HEK293 (cell line): ENCODE data around the gene IQSEC1.
A peak's percentile ranks its signal among the peaks of the same experiment; 100 is the strongest.

Experiments
- CTCF ChIA-PET: fragments of 350-600 bp; formaldehyde crosslinking; extraction: SDS; loops from one replicate; lab custom pipeline; 2021; ENCODE audit warnings: antibody characterized with exemption; lab: Yijun Ruan, JAX
- POLR2A ChIA-PET: fragments of 300-600 bp; formaldehyde crosslinking; extraction: SDS; loops from one replicate; lab custom pipeline; 2020; ENCODE audit warnings: antibody characterized with exemption, inconsistent platforms; lab: Yijun Ruan, JAX
- H3K27ac ChIP-seq: fragments of 200-500 bp; sonication (Bioruptor generic); 2 replicates; pipeline ENCODE4 v1.5.1; 2014; ENCODE audit warnings: low read depth, low read length, control low read depth, inconsistent platforms; ENCODE audit errors: extremely low read depth
- H3K36me3 ChIP-seq, 2 experiments: fragments of 200-500 bp in 1 of 2; sonication (Bioruptor generic) in 1 of 2; 1 replicate in 1 of 2; 2 replicates in 1 of 2; pipeline ENCODE4 v1.5.1; 2014 to 2017; ENCODE audit warnings: inconsistent platforms in 2 of 2, low read length in 2 of 2; ENCODE audit not compliant: control insufficient read depth in 2 of 2, insufficient read depth in 1 of 2
- H3K4me1 ChIP-seq: fragments of 200-500 bp; sonication (Bioruptor generic); 2 replicates; pipeline ENCODE4 v1.5.1; 2014; ENCODE audit warnings: mild to moderate bottlenecking, low read length, inconsistent platforms; ENCODE audit not compliant: control insufficient read depth, insufficient read depth
- H3K4me3 ChIP-seq: 2 replicates; pipeline ENCODE4 v1.5.1; 2011; ENCODE audit warnings: low read depth, mild to moderate bottlenecking, control low read depth, low read length, moderate library complexity
- H3K9me3 ChIP-seq: fragments of 200-500 bp; sonication (Bioruptor generic); 2 replicates; pipeline ENCODE4 v1.5.1; 2014; ENCODE audit warnings: low read depth, low read length, inconsistent platforms; ENCODE audit not compliant: control insufficient read depth, insufficient read depth
- CTCF ChIP-seq: fragments of 450-650 bp; formaldehyde crosslinking; IDR thresholded peaks from 2 replicates; pipeline ENCODE4 v1.5.1; 2016; ENCODE audit warnings: missing biosample characterization, missing genetic modification characterization
- EGR2 ChIP-seq: fragments of 450-650 bp; formaldehyde crosslinking; IDR thresholded peaks from 2 replicates; pipeline ENCODE4 v1.5.1; 2016; ENCODE audit warnings: low read depth, missing biosample characterization, missing genetic modification characterization
- GLIS1 ChIP-seq: fragments of 450-650 bp; formaldehyde crosslinking; IDR thresholded peaks from 2 replicates; pipeline ENCODE4 v1.5.1; 2016; ENCODE audit warnings: missing biosample characterization, missing genetic modification characterization
- MYNN ChIP-seq: fragments of 450-650 bp; formaldehyde crosslinking; IDR thresholded peaks from 2 replicates; pipeline ENCODE4 v1.5.1; 2016; ENCODE audit warnings: missing biosample characterization, missing genetic modification characterization, borderline replicate concordance
- OSR2 ChIP-seq: fragments of 450-650 bp; formaldehyde crosslinking; IDR thresholded peaks from 2 replicates; pipeline ENCODE4 v1.5.1; 2016; ENCODE audit warnings: missing biosample characterization, missing genetic modification characterization
- SCRT1 ChIP-seq: fragments of 450-650 bp; formaldehyde crosslinking; IDR thresholded peaks from 2 replicates; pipeline ENCODE4 v1.5.1; 2016; ENCODE audit warnings: missing biosample characterization, missing genetic modification characterization, borderline replicate concordance
- SCRT2 ChIP-seq: fragments of 450-650 bp; formaldehyde crosslinking; IDR thresholded peaks from 2 replicates; pipeline ENCODE4 v1.5.1; 2016; ENCODE audit warnings: missing biosample characterization, missing genetic modification characterization
- ZBTB21 ChIP-seq: fragments of 450-650 bp; formaldehyde crosslinking; IDR thresholded peaks from 2 replicates; pipeline ENCODE4 v1.5.1; 2017; ENCODE audit warnings: missing biosample characterization, missing genetic modification characterization
- ZNF114 ChIP-seq: fragments of 450-650 bp; formaldehyde crosslinking; IDR thresholded peaks from 2 replicates; pipeline ENCODE4 v1.5.0; 2017; ENCODE audit warnings: missing biosample characterization, missing genetic modification characterization
- ZNF146 ChIP-seq: fragments of 450-650 bp; formaldehyde crosslinking; IDR thresholded peaks from 2 replicates; pipeline ENCODE4 v1.5.1; 2016; ENCODE audit warnings: missing biosample characterization, missing genetic modification characterization
- ZNF148 ChIP-seq: fragments of 450-650 bp; formaldehyde crosslinking; IDR thresholded peaks from 2 replicates; pipeline ENCODE4 v1.5.0; 2017; ENCODE audit warnings: missing biosample characterization, missing genetic modification characterization, borderline replicate concordance
- ZNF2 ChIP-seq: fragments of 450-650 bp; formaldehyde crosslinking; IDR thresholded peaks from 2 replicates; pipeline ENCODE4 v1.5.1; 2016; ENCODE audit warnings: missing biosample characterization, missing genetic modification characterization
- ZNF24 ChIP-seq: fragments of 450-650 bp; formaldehyde crosslinking; IDR thresholded peaks from 2 replicates; pipeline ENCODE4 v1.5.1; 2016; ENCODE audit warnings: missing biosample characterization, missing genetic modification characterization
- ZNF37A ChIP-seq: fragments of 450-650 bp; IDR thresholded peaks from 2 replicates; pipeline ENCODE4 v1.5.1; 2018; ENCODE audit warnings: missing biosample characterization, missing genetic modification characterization
- ZNF600 ChIP-seq: fragments of 450-650 bp; formaldehyde crosslinking; IDR thresholded peaks from 2 replicates; pipeline ENCODE4 v1.5.1; 2016; ENCODE audit warnings: missing biosample characterization, missing genetic modification characterization
- ZNF747 ChIP-seq: fragments of 450-650 bp; formaldehyde crosslinking; IDR thresholded peaks from 2 replicates; pipeline ENCODE4 v1.5.1; 2016; ENCODE audit warnings: missing biosample characterization, missing genetic modification characterization
- ZNF76 ChIP-seq: fragments of 450-650 bp; formaldehyde crosslinking; IDR thresholded peaks from 2 replicates; pipeline ENCODE4; 2016; ENCODE audit warnings: low read depth, missing biosample characterization, missing genetic modification characterization, borderline replicate concordance
- ZNF837 ChIP-seq: fragments of 450-650 bp; formaldehyde crosslinking; IDR thresholded peaks from 2 replicates; pipeline ENCODE4 v1.5.1; 2016; ENCODE audit warnings: missing biosample characterization, missing genetic modification characterization
- ZSCAN30 ChIP-seq: fragments of 450-650 bp; IDR thresholded peaks from 2 replicates; pipeline ENCODE4 v1.5.1; 2018; ENCODE audit warnings: missing biosample characterization, mild to moderate bottlenecking, missing genetic modification characterization, moderate library complexity
- TF ChIP-seq, protein P1 (sequence below): fragments of 450-650 bp; formaldehyde crosslinking; IDR thresholded peaks from 2 replicates; pipeline ENCODE4 v1.5.1; 2016; ENCODE audit warnings: missing biosample characterization, missing genetic modification characterization
- TF ChIP-seq, protein P2 (sequence below): fragments of 450-650 bp; formaldehyde crosslinking; IDR thresholded peaks from 2 replicates; pipeline ENCODE4 v1.5.1; 2016; ENCODE audit warnings: missing biosample characterization, missing genetic modification characterization, low read depth
- TF ChIP-seq, protein P3 (sequence below): fragments of 450-650 bp; formaldehyde crosslinking; IDR thresholded peaks from 2 replicates; pipeline ENCODE4 v1.5.1; 2017; ENCODE audit warnings: missing biosample characterization, missing genetic modification characterization

IQSEC1 gene

DNA sequence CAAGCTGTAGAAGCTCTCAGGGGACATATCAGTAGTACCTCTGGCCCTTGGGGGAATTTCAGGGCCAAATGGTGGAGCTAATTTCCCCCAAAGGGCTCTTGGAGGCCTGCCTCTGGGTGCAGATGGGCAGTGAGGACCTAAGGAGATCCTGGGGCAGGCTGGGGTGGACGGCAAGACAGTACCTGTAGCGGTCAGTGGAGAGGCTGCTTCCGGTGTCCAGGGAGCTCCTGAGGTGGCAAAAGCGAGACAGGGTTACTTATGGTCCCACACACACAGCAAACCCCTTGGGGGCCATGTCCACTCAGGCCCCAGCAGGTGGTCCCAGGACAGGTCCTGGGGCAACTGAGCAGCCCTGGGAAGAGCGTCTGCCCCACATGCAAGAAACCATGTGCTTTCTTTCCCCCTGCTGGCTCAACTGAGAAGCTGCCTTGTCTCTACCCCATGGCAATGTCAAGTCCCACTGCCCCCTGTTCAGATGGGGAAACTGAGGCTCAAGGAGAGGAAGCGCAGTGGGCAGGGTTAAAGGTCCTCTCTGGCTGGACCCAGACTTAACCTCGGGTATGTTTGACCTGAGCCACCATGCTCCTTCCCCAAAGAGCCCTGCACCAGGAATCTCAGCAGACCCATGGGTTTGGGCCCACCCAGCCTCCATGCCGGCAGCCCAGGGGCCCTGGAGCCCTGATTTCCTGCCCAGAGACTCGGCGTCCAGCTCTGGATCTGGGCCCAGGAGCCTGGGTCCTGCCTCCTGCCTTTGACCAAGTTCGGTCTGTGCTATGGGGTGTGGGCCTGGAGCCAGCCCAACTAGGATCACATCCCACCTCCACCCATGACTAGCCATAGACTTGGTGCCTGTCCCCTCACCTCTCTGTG, 25.7 kb downstream of the IQSEC1 start:
- TF ChIP-seq ZNF837 (tag by site-specific recombination) (no peak), ZNF76 (tag by site-specific recombination) (no peak), MYNN (no peak), GLIS1 (tag by site-specific recombination) (no peak), ZNF37A (no peak), ZNF148 (tag by site-specific recombination) (no peak), ZBTB21 (no peak), CTCF (tag by site-specific recombination) (no peak), ZNF747 (tag by site-specific recombination) (no peak), ZNF146 (tag by site-specific recombination) (no peak), OSR2 (tag by site-specific recombination) (no peak)
- TF ChIP-seq, protein P1, sequence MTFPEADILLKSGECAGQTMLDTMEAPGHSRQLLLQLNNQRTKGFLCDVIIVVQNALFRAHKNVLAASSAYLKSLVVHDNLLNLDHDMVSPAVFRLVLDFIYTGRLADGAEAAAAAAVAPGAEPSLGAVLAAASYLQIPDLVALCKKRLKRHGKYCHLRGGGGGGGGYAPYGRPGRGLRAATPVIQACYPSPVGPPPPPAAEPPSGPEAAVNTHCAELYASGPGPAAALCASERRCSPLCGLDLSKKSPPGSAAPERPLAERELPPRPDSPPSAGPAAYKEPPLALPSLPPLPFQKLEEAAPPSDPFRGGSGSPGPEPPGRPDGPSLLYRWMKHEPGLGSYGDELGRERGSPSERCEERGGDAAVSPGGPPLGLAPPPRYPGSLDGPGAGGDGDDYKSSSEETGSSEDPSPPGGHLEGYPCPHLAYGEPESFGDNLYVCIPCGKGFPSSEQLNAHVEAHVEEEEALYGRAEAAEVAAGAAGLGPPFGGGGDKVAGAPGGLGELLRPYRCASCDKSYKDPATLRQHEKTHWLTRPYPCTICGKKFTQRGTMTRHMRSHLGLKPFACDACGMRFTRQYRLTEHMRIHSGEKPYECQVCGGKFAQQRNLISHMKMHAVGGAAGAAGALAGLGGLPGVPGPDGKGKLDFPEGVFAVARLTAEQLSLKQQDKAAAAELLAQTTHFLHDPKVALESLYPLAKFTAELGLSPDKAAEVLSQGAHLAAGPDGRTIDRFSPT (tag by site-specific recombination): no peak
- TF ChIP-seq, protein P2, sequence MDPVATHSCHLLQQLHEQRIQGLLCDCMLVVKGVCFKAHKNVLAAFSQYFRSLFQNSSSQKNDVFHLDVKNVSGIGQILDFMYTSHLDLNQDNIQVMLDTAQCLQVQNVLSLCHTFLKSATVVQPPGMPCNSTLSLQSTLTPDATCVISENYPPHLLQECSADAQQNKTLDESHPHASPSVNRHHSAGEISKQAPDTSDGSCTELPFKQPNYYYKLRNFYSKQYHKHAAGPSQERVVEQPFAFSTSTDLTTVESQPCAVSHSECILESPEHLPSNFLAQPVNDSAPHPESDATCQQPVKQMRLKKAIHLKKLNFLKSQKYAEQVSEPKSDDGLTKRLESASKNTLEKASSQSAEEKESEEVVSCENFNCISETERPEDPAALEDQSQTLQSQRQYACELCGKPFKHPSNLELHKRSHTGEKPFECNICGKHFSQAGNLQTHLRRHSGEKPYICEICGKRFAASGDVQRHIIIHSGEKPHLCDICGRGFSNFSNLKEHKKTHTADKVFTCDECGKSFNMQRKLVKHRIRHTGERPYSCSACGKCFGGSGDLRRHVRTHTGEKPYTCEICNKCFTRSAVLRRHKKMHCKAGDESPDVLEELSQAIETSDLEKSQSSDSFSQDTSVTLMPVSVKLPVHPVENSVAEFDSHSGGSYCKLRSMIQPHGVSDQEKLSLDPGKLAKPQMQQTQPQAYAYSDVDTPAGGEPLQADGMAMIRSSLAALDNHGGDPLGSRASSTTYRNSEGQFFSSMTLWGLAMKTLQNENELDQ (tag by site-specific recombination): no peak
- ChIA-PET CTCF (interaction anchor here (0.7 kb wide), 1 partner anchor 16 kb away, joined by 3 read pairs; no protein-coding TSS in a partner anchor), POLR2A (no interaction called here)
- Histone ChIP-seq H3K4me1 (no peaks in the 10 kb centered on the region), H3K36me3 (no peaks in the 10 kb centered on the region), H3K4me3 (no peak overlapping the region), H3K27ac (no peak overlapping the region), H3K9me3 (no peaks in the 10 kb centered on the region)

GRCh38 chr3:13046569-13047274, 26.5 kb downstream of the IQSEC1 start:
- Histone ChIP-seq H3K36me3 (no peaks in the 10 kb centered on the region), H3K9me3 (no peaks in the 10 kb centered on the region), H3K27ac (no peak overlapping the region), H3K4me1 (no peaks in the 10 kb centered on the region), H3K4me3 (no peak overlapping the region)
- CTCF ChIA-PET: interaction anchor here (0.7 kb wide), 1 partner anchor 15 kb away, joined by 3 read pairs; no protein-coding TSS in a partner anchor
- POLR2A ChIA-PET: no interaction called here
- TF ChIP-seq, protein P3, sequence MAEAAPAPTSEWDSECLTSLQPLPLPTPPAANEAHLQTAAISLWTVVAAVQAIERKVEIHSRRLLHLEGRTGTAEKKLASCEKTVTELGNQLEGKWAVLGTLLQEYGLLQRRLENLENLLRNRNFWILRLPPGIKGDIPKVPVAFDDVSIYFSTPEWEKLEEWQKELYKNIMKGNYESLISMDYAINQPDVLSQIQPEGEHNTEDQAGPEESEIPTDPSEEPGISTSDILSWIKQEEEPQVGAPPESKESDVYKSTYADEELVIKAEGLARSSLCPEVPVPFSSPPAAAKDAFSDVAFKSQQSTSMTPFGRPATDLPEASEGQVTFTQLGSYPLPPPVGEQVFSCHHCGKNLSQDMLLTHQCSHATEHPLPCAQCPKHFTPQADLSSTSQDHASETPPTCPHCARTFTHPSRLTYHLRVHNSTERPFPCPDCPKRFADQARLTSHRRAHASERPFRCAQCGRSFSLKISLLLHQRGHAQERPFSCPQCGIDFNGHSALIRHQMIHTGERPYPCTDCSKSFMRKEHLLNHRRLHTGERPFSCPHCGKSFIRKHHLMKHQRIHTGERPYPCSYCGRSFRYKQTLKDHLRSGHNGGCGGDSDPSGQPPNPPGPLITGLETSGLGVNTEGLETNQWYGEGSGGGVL (tag by site-specific recombination): no peak
- TF ChIP-seq ZNF24 (tag by site-specific recombination) (no peak), ZNF2 (tag by site-specific recombination) (no peak), EGR2 (tag by site-specific recombination) (no peak), ZNF600 (tag by site-specific recombination) (0 out of 2 replicates have a peak, but pooled peaks have one; percentile 11), ZSCAN30 (tag by site-specific recombination) (no peak), SCRT1 (tag by site-specific recombination) (0 out of 2 replicates have a peak, but pooled peaks have one; percentile 11), SCRT2 (tag by site-specific recombination) (peak; percentile 41; the same call in 1 of the 2 replicates), ZNF114 (no peak)
